Measurements from ENCODE around the gene TRAF1. TPM values are rescaled to one million over a fixed set of nuclear protein-coding genes. Genes with fewer than 3 reads are reported as not detected.

TRAF1 gene
- total RNA-seq, 4 donors from 2014 or later = 3.5 to 12.2 (median 7.5) TPM

- Histone ChIP-seq H3K27ac (no peak overlapping the region), H3K36me3 (no peaks in the 10 kb centered on the region), H3K4me1 (peaks cover 8% of the 10 kb centered on the region), H3K27me3 (no peaks in the 10 kb centered on the region), H3K4me3 (no peak overlapping the region), H3K9me3 (no peaks in the 10 kb centered on the region)
- no peak for TF ChIP-seq CTCF (IDR thresholded peaks at IDR 0.05)
- no peak for TF ChIP-seq POLR2A (IDR thresholded peaks at IDR 0.05)
- no peak for TF ChIP-seq EP300 (IDR thresholded peaks at IDR 0.05)
- TF ChIP-seq POLR2AphosphoS5 (IDR thresholded peaks at IDR 0.05) = no peak
- no peak for DNase-seq (ENCODE audit: low spot score in 2 of 2)
- WGBS = 76% methylated on average over 3 of the region's 3 CpGs
These were observed 43.0 kb downstream of the TRAF1 start for GRCh38 chr9:120883608-120883996.

GRCh38 chr9:120882935-120883607 lies 43.5 kb downstream of the TRAF1 start:
- H3K27me3 ChIP-seq = no peaks in the 10 kb centered on the region
- H3K4me3 ChIP-seq = no peak overlapping the region
- no peaks in the 10 kb centered on the region for H3K9me3 ChIP-seq
- no peaks in the 10 kb centered on the region for H3K36me3 ChIP-seq
- no peak for DNase-seq (ENCODE audit: low spot score in 2 of 2)
- no peak overlapping the region for H3K27ac ChIP-seq
- H3K4me1 ChIP-seq = peaks cover 14% of the 10 kb centered on the region
- 69% methylated on average over 10 of the region's 10 CpGs for WGBS
- TF ChIP-seq POLR2A (IDR thresholded peaks at IDR 0.05) (no peak), CTCF (IDR thresholded peaks at IDR 0.05) (no peak), POLR2AphosphoS5 (IDR thresholded peaks at IDR 0.05) (no peak), EP300 (IDR thresholded peaks at IDR 0.05) (no peak)

GRCh38 chr9:120879446-120879845 lies 47.1 kb downstream of the TRAF1 start:
- TF ChIP-seq POLR2AphosphoS5 (IDR thresholded peaks at IDR 0.05) (no peak), CTCF (IDR thresholded peaks at IDR 0.05) (no peak), EP300 (IDR thresholded peaks at IDR 0.05) (no peak), POLR2A (IDR thresholded peaks at IDR 0.05) (no peak)
- H3K4me1 ChIP-seq = peaks cover 26% of the 10 kb centered on the region
- WGBS = 76% methylated on average over 6 of the region's 6 CpGs

GRCh38 chr9:120878188-120879130 lies 48.1 kb downstream of the TRAF1 start:
- Histone ChIP-seq H3K9me3 (no peaks in the 10 kb centered on the region), H3K4me1 (peaks cover 26% of the 10 kb centered on the region), H3K4me3 (no peak overlapping the region), H3K27ac (no peak overlapping the region), H3K36me3 (no peaks in the 10 kb centered on the region), H3K27me3 (no peaks in the 10 kb centered on the region)
- WGBS = 74% methylated on average over 8 of the region's 8 CpGs
- TF ChIP-seq POLR2AphosphoS5 (IDR thresholded peaks at IDR 0.05) (no peak), POLR2A (IDR thresholded peaks at IDR 0.05) (no peak), EP300 (IDR thresholded peaks at IDR 0.05) (no peak), CTCF (IDR thresholded peaks at IDR 0.05) (no peak)
- no peak for DNase-seq (ENCODE audit: low spot score in 2 of 2)

More at GRCh38 chr9:120879446-120879845, 47.1 kb downstream of the TRAF1 start:
- H3K27ac ChIP-seq = no peak overlapping the region
- H3K9me3 ChIP-seq = no peaks in the 10 kb centered on the region
- DNase-seq (ENCODE audit: low spot score in 2 of 2) = no peak
- no peak overlapping the region for H3K4me3 ChIP-seq
- no peaks in the 10 kb centered on the region for H3K36me3 ChIP-seq
- H3K27me3 ChIP-seq = no peaks in the 10 kb centered on the region

Measured in suprapubic skin (tissue), 4 donors.